Stimulated activated CD8-positive, alpha-beta memory T cell treated with anti-CD3 and anti-CD28 coated beads, Interleukin-12 subunit alpha, Interleukin-12 subunit beta, amount 100 ng/mL, for 24 hours (primary cell): ENCODE data around the gene TMEM184B.

Source experiments
- DNase-seq: peaks from one replicate; pipeline ENCODE4 v3.0.0-alpha.2; 2020; ENCODE audit errors: extremely low read depth

The TMEM184B gene

DNA sequence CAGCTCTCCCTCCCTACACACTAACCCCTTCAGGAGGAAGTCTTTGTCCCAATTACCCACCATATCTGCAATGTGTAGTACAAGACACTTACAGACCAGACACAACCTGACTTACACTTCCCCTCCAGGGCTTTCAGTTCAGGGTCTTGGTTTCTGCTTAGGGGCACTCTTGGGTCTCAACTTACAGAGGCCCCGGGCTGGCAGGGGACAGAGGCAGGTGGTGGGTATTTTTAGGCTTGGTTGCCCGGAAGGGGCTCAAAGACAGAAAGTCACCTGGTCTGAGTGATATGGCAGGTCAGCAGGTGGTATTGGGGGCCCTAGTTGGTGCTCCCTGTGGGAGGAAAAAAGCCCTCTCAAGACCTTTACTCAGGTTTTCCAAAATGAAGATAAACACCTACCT is 3.4 kb upstream of the TMEM184B start:
- DNase-seq = no peak

- DNase-seq = no peak
Measured at GRCh38 chr22:38273135-38273826, 471 bp upstream of the TMEM184B start.

DNA sequence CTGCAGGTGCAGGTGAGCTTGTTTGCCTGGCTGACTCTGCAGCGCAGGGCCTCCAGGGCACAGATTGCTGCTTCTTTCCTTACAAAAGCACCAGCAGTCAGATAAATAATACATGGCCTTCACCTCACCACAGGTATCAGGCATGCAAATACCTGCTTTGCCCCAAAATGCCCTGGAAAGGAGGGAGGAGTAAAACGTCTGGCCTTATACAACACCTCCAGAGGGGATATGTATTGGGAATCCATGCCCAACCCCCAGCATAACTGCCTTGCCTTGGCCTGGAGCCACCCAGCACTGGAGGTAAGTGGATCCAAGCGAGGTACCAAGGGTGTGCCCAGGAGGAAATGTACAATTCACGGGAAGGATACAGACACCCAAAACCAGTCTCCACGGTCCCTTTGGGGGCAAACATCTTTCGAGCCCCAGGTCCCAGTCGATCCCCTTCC is 860 bp downstream of the TMEM184B start:
- DNase-seq = no peak

GRCh38 chr22:38271101-38271500 is 1.7 kb downstream of the TMEM184B start:
- DNase-seq = no peak

GRCh38 chr22:38270091-38270992 is 2.5 kb downstream of the TMEM184B start:
- DNase-seq = no peak

DNA sequence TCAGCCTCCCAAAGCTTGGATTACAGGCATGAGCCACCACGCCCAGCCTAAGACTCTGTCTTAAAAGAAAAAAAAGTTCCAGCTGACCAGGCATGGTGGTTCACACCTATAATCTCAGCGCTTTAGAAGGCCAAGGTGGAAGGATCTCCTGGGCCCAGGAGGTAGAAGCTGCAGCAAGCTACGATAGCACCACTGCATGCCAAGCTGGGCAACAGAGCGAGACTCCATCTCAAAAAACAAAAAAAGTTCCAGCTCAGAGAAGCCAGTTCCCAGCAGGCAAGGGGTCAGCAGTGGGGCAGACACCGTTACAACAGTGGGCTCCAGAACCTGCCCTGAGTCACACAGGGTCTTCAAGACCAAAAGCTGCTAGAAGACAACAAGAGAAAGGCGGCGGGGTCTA is 3.3 kb downstream of the TMEM184B start:
- no peak for DNase-seq

DNA sequence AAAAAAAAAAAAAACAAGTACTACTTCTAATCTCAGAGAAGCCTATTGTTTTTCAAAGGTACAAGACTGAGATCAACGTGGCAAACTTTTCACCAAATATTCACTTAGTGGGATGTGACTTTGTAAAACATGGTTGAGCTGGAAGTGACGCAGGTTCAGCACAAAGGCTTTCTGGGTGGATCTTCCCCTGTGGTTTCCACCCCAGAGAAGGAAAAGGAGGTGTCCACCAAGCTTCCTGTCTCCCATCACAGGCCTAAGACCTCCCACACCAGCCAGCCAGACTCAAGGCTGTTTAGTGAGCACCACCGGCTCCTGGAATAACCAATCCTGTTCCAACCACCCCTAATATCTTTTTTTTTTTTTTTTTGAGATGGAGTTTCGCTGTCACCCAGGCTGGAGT is 5.7 kb downstream of the TMEM184B start:
- DNase-seq = no peak

DNA sequence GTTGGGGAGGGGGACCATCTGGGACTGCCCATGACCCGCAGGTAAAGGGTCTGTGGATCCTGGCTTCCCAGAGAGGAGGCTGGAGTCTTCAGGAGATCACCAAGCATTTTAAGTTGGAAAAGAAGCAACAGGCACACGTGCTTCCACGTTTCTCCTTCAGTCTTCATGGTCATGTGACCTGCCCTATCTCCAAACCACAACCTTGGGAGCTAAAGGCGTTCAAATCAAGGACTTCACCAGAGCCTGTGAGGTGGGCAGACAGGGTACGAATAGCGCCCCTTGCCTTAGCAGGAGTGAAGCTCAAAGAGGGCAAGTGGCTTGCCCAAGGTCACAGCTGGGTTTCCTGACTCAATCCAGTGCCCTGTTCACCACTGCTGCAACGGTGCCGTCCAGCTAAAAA is 6.7 kb downstream of the TMEM184B start:
- DNase-seq = no peak

DNA sequence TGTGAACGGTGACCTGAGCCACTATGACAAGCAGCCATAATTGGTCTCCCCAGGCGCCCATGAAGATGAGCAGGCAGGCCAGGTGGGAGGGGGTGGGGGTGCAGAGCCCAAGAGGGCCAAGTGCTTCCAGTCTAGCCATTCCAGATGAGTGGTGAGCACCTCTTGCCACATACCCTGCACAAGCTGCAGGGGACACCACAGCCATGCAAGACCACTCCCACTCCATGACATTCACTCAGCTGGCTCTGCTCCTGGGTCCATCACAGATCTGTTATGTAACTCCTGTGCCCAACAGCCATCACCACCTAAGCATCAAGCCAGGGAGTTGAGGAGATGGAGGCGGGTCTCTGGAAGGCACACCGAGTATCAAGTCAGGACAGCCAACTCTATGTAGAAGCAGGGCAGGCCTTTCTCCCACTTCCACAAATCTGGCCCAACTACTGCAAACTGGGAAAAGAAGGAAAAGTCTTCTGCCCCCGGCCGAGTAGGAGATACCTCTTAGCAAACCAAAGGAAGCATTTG is 8.4 kb downstream of the TMEM184B start:
- DNase-seq = no peak

- no peak for DNase-seq
Measured at GRCh38 chr22:38262051-38262795, 10.6 kb downstream of the TMEM184B start.

GRCh38 chr22:38260761-38261681 is 11.8 kb downstream of the TMEM184B start:
- no peak for DNase-seq

- DNase-seq = no peak
Measured at GRCh38 chr22:38259370-38259769, 13.4 kb downstream of the TMEM184B start.

DNA sequence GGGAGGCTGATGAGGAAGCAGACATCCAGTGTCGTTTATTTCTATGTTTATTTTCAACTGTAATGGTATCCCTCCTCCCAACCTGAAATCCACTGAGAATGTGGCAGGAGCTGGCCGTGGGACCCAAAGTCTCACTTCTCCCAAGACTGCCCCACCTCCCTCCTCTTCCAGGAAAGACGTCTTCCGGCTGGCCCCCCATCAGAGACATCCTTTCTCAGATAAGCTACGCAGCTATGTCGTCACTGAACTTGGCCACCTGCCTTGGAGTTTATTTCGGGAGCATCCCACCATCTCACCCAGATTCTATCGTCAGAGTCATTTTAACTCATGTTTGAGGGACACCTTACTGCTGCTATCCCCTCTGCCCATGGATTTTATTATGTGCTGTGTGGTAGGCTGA is 13.9 kb downstream of the TMEM184B start:
- no peak for DNase-seq

DNA sequence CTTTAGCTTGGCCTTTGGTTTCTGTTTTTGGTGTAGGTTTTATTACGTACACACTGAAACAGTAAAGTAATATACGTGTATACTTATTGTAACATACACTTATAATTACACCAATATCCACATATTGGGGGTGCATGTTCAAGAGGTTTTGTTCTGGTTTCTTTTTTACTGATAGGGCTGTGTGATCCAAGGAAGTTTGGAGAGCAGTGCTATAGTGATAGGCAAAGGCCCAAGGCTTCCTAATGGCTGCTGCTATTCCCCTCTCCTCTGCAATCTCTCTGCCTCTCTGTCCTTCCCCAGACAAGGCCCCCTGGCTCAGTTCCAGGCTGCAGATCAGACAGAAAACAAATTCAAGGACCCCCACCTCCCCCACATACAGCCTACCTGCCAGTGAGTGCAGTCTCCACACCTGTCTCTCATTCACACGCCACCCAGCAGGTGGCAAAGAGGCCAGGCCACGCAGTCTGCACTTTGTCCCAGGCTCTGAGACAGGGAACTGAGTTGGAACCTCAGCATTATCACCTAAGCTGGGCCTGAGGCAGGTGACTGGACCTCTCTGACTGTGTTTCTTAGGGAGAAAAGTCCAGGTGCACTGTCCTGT is 15.1 kb downstream of the TMEM184B start:
- no peak for DNase-seq

GRCh38 chr22:38257181-38257580 is 15.6 kb downstream of the TMEM184B start:
- no peak for DNase-seq

GRCh38 chr22:38255697-38256096 is 17.1 kb downstream of the TMEM184B start:
- DNase-seq = no peak

GRCh38 chr22:38251341-38251692 is 21.5 kb downstream of the TMEM184B start:
- no peak for DNase-seq

DNA sequence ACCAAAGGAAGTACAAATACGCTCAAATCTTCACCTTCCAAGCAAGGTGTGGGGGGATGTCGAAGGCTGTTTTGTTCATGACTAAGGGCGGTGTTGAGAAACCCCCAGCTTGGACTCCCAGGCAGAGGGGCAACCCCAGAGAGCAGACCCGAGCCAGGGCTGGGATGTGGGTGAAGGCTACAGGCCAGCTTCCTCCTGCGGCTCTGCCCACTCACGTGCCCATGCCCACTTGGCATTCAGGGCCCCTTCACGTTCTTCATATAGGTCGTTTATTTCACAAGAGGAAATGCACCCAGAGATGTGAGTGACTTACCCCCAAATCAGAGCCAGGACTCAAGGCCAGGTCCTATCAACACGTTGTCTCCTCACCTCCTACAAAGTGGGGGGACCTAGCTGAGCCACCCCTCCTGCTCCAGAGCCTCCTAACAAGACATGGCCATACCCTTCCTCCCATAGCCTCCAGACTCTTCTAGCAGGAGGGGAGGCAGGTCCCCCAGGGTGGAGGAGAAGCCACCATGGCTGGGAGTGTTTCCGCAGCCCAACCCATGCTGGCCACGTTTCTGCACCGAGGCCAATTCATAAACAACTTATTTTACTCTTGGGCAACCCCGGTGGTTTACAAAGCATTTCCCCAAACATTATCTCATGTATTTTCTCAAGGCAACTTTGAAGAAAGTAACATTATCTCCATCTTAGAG is 22.0 kb downstream of the TMEM184B start:
- no peak for DNase-seq

DNA sequence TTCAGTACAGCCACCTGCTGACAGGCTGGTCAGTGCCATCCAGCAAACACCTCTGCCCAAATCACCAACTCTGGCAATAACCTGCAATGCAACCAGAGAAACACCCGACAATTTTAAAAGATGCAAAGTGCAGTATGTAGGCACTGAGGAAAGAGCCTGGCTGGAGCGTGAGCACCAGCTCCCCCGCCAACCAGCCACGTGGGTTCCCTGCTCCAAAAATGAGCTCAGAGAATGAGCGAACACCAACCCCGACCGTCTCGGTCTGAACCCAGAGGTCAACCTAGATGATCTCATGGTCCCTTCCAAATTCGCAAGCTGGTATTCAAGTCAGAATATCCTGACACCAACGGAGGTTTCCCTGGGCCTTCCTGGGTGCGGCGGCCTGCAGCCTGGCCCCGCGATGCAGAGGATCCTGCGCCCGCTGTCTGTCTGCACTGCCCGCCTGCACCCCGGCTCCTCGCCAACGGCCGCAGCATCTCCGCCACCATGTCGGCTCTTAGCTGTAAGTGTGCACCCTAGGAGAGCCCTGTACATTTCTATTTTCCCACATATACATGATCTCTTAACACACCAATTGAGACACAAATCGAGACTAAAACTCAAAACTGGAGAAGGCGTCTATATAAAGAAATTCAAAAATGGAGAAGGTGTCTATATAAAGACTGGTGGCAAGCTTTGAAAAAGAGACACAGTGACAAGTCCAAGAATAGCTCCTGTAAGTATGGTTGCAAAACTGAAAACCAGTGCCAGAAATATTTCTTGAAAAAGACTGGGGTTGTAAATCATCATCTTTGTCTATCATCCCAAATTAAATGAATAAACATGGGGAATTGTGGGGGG is 22.8 kb downstream of the TMEM184B start:
- DNase-seq = no peak
